Measurements from ENCODE around the gene USH1C. TPM values are rescaled to one million over a fixed set of nuclear protein-coding genes. Genes with fewer than 3 reads are reported as not detected.

The USH1C gene
- polyA plus RNA-seq, 12 donors: 0.15 to 18.1 (median 0.48) TPM; not detected in 1

GRCh38 chr11:17571431-17572358, 27.5 kb upstream of the USH1C start:
- DNase-seq: no peak

DNA sequence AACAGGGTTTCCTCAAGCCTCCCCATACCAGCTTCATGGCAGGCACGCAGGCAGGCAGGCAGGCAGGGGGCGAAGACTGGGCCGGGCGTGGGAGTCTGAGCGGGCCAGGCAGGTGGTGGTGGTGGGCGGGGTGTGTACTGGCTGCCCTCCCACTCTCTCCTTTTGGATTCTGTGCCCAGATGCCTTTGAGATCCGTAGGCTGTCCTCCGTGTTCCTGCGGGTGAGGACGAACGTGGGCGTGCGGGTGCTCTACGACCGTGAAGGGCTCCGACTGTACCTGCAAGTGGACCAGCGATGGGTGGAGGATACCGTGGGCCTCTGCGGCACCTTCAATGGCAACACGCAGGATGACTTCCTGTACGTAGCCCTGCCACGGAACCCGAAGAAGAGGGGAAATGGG, 25.8 kb upstream of the USH1C start:
- DNase-seq: no peak

GRCh38 chr11:17568944-17569343, 24.7 kb upstream of the USH1C start:
- DNase-seq: no peak

GRCh38 chr11:17564687-17565042, 20.4 kb upstream of the USH1C start:
- DNase-seq: no peak

DNA sequence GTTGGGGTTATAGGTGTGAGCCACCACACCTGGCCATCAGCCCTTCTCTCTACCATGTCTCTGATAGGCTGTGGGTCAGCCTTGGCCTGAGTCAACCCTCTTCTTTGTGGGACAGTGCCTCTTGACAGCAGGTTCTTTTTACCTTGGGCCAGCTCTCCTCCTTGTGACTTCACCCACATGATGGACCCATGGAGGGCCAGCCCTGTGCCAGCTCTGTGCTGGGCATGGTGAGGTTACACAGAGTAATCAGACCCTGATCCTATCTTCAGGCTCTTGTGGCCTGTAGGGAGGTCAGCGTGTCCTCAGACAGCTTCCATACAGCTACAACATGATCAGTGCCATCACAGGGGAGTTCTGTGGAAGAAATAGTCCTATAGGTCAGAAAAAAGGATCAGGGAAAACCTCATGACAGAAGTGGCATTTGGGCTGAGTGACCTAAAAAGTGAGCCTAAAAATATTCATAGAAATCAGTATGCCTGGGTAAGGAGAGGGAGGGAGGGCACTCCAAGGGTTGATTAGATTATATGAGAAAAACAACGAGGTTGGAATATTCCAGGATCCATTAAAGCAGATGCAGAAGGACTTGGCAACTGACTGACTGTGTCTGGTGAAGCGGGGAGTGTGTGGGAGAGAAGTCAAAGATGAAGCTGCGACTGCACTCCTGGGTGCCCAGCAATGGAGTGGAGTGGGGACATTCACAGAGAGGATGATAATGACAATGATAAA, 19.9 kb upstream of the USH1C start:
- DNase-seq: no peak

- no peak for DNase-seq
Observed at GRCh38 chr11:17563231-17563646, 19.0 kb upstream of the USH1C start.

DNA sequence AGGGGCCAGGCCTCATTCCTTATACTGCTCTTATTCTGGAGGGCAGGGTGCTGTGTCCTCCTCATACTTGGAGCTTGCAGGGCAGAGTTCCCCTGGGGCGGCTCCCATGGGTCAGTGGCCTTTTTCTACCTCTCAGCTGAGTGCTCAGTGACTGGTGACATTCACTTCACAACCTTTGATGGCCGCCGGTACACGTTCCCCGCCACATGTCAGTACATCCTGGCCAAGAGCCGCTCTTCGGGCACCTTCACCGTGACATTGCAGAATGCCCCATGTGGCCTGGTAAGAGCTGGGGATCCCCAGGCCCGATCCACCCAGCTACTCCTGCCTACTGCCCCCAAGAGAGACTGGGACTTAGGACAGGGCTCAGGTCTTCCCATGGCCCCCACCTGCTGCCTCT, 17.3 kb upstream of the USH1C start:
- no peak for DNase-seq

DNA sequence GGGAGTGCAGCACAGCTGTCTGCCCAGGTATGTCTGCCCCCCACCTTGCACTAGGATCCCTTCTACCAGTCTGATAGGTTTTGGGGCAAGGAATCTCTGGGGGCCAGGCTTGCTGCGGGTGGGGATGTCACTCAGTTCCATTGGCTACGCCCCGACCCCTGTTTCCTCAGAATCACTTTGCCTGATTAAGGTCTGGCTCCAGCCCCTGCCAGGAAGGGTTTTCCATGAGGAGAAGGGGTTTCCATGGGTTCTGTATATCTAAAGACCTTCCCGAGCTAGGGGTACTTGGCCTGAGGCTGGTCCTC, 16.8 kb upstream of the USH1C start:
- no peak for DNase-seq

- DNase-seq: no peak
Observed at GRCh38 chr11:17560281-17561110, 16.3 kb upstream of the USH1C start.

DNA sequence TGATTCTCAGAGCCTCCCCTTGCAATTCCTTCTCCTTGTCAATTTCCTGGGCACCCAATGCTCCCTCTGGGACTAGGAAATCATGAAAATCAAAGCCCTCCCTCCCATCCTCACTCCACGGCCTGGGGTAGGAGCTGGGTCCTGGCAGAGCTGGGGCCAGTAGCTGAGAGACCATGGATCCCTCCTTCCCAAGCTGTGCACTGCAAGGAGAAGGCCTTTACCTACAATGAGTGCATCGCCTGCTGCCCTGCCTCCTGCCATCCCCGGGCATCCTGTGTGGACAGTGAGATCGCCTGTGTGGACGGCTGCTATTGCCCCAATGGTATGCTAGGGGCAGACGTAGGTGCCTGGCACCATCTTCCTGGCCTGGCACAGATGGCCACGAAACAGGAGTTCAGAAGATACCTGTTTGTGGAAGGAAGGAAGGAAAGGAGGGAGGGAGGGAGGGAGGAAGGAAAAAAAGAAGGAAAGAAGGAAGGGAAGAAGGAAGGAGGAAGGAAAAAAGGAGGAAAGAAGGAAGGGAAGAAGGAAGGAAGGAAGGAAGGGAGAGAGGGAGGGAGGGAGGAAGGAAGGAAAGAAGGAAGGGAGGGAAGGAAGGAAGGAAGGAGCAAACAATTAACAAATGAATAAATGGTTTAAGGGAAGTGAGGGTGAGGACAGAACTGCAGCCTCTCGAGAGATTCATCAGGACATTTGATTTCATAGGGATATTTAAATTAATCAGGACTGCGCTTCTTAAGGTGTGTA, 15.3 kb upstream of the USH1C start:
- no peak for DNase-seq

GRCh38 chr11:17558916-17559315, 14.7 kb upstream of the USH1C start:
- DNase-seq: no peak

- no peak for DNase-seq
Observed at GRCh38 chr11:17558025-17558780, 14.0 kb upstream of the USH1C start.

DNA sequence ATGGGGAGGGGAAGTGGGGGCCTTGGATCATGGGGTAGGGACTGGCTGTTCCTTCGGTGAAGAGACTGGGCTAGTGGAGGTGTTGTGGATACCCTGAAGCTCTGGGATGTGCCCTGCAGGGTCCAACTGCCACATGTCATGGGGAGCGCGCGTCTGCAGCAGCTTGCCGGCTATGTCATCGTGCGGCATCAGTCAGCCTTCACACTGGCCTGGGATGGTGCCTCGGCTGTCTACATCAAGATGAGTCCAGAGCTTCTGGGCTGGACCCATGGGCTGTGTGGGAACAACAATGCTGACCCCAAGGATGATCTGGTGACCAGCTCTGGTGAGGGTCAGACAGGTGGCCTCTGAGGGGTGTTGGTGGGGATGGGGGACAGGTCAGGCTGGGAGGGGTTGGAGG, 12.8 kb upstream of the USH1C start:
- no peak for DNase-seq

DNA sequence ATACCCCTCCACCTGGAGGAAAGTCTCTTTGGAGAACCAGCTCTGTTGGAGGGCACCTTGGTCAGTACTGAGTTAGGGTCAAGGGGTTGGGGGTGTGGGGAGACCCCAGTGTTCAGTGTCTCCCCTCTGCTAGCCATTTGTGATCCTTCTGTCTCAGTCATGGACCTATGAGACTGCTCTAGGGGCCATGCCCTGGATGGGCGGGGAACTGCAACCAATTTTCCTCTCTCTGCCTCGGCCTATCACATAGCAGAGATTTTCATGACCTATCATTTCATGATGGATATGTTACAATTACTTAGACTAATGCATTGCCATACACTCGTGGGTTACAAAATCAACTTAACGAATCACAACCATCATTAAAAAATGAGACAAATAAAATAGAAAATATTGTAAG, 10.3 kb upstream of the USH1C start:
- no peak for DNase-seq

- no peak for DNase-seq
Observed at GRCh38 chr11:17553249-17553546, 9.0 kb upstream of the USH1C start.

GRCh38 chr11:17552392-17553248, 8.4 kb upstream of the USH1C start:
- DNase-seq: no peak

- DNase-seq: no peak
Observed at GRCh38 chr11:17552041-17552355, 7.8 kb upstream of the USH1C start.

DNA sequence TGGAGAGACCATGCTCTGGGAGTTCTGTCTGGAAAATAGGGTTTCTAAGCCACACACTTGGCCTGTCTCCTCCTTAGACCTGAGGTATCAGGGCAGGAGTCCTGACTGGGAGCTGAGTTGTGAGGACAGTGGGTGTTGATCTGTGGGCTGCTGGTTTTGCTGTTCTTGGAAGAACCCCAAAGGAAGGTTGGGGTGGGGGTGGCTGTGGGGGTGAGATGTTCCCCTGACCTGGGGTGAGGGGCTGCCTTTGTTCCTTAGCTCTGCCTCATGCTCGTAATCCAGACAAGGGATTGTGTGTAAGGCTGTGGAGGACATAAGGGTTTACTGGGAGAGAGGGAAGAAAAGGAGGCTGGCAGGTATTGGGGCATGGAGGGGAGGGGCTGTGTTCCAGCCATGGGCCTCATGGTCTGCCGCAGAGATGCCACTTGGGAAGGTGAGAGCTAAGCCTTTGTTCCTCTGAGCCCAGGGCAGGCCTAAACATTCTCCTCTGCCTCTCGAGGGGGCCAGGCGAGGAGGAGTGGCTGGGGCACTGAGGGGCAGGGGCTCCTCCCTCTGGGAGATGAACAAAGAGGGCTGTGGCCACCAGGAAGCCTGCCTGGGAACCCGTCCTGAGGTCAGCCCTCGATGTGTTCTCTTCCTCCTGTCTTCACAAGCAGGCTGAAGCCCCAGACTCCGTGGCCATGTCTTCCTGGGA, 7.3 kb upstream of the USH1C start:
- DNase-seq: no peak

DNA sequence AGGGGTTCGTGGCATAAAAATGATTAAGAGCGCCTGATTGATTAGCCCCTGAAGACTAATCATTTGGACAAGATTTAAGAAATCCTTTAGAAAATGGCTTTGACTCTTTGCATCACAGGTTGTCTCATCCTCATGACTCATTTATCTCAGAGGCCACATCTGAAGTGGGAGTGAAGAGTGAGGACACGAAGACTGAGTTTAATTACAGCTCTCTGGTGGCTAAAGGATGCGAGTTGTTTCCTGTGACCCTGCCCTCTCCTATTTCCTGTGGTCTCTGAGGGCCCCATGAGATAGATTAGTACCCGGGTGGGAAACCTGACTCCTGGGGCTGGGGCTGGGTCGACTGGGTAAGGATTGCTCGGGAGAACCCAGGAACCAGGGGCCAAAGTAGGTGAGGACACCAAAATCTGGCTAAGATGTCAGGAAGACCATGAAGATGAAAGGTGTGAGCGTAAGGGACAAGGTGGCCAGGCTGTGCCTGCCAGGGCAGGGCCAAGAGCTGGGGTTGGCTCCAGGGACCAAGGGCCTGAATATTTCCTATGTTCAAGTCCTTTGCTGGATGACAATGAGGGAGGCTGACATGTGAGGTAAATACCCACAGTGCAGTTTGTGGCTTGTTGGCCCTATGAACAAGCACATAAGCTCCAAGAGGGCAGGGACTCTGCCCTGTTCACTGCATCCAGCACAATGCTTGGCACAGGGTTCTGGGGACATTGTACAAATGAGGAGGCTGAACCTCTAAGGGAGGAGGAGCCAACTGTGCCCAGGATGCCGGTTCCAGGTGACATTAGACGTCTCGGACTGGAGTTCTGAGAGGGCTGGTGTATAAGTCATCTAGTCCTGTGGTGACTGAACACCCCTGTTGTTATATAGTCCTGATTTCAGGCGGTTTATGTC, 6.5 kb upstream of the USH1C start:
- DNase-seq: no peak

Measured in muscle of arm (tissue), 12 donors.